HL-60 (cell line): ENCODE results near the gene PPP1R7.

Experiments used
- DNase-seq, 2 experiments: peaks; one replicate each; pipeline ENCODE4 v3.0.0-alpha.2; 2010 to 2020; ENCODE audit warnings: low read depth in 1 of 2, low spot score in 1 of 2
- H3K27ac ChIP-seq: fragments of 250-450 bp; sonication (Bioruptor Pico); replicated peaks from 2 replicates; pipeline ENCODE4 v1.5.1; 2020; ENCODE audit warnings: mild to moderate bottlenecking, moderate library complexity
- H3K27me3 ChIP-seq: fragments of 250-450 bp; sonication (Bioruptor Pico); 2 replicates; pipeline ENCODE4 v1.5.1; 2021; ENCODE audit warnings: mild to moderate bottlenecking, moderate library complexity; ENCODE audit not compliant: insufficient read depth, poor library complexity, severe bottlenecking
- H3K4me3 ChIP-seq: replicated peaks from 2 replicates; pipeline ENCODE4 v1.5.1; 2011; ENCODE audit warnings: mild to moderate bottlenecking, control low read depth, low read length; ENCODE audit not compliant: insufficient read depth
- CTCF ChIP-seq: IDR thresholded peaks from one replicate; pipeline ENCODE4 v1.5.1; 2011; ENCODE audit warnings: low read length, control low read depth, inconsistent platforms; ENCODE audit not compliant: insufficient read depth
- GABPA ChIP-seq: IDR thresholded peaks from 2 replicates; pipeline ENCODE4 v1.6.1; 2012; ENCODE audit warnings: low read depth
- POLR2AphosphoS5 ChIP-seq: IDR thresholded peaks from 2 replicates; pipeline ENCODE4 v1.6.1; 2012; ENCODE audit warnings: low read depth
- REST ChIP-seq: IDR thresholded peaks from 2 replicates; pipeline ENCODE4 v1.6.1; 2012; ENCODE audit warnings: low read depth; ENCODE audit not compliant: insufficient replicate concordance
- SPI1 ChIP-seq: IDR thresholded peaks from 2 replicates; pipeline ENCODE4 v1.6.1; 2012; ENCODE audit warnings: low read depth, mild to moderate bottlenecking, borderline replicate concordance

PPP1R7 gene

GRCh38 chr2:241228081-241228859 lies 78.0 kb downstream of the PPP1R7 start:
- no peak overlapping the region for H3K27ac ChIP-seq

GRCh38 chr2:241228860-241229516 lies 78.7 kb downstream of the PPP1R7 start:
- H3K27ac ChIP-seq: no peak overlapping the region
- no peak overlapping the region for H3K4me3 ChIP-seq
- no peak for TF ChIP-seq GABPA
- TF ChIP-seq REST: no peak
- peak; percentile 13 for TF ChIP-seq POLR2AphosphoS5
- DNase-seq: no peak
- no peaks in the 10 kb centered on the region for H3K27me3 ChIP-seq

More at GRCh38 chr2:241228081-241228859, 78.0 kb downstream of the PPP1R7 start:
- DNase-seq: no peak
- H3K4me3 ChIP-seq: no peak overlapping the region
- no peaks in the 10 kb centered on the region for H3K27me3 ChIP-seq
- TF ChIP-seq CTCF: no peak
- TF ChIP-seq REST: no peak
- TF ChIP-seq POLR2AphosphoS5: peak; percentile 37; the same call in 1 of the 2 replicates
- no peak for TF ChIP-seq GABPA
- no peak for TF ChIP-seq SPI1

GRCh38 chr2:241229563-241230401 lies 79.5 kb downstream of the PPP1R7 start:
- H3K27me3 ChIP-seq: no peaks in the 10 kb centered on the region
- no peak overlapping the region for H3K27ac ChIP-seq
- no peak for DNase-seq
- no peak overlapping the region for H3K4me3 ChIP-seq
- TF ChIP-seq POLR2AphosphoS5 (no peak; the same call in 1 of the 2 replicates), CTCF (no peak), GABPA (no peak), REST (no peak)
